Endothelial cell of umbilical vein (primary cell): ENCODE data around the gene ZMPSTE24. TPM values are rescaled to one million over a fixed set of nuclear protein-coding genes. Genes with fewer than 3 reads are reported as not detected.

Experiments used
- BruUV-seq: library from RNA; stranded (reverse); fragments of 400-500 nt; replicated peaks from 2 replicates; lab custom pipeline; 2021; lab: Mats Ljungman, UMichigan
- CTCF ChIA-PET: fragments of 300-600, 350-600 bp; sonication (Branson Sonifier 250); formaldehyde crosslinking; loops from one replicate; lab custom pipeline; 2021; ENCODE audit warnings: antibody characterized with exemption, inconsistent platforms; lab: Charles Lee
- POLR2A ChIA-PET: fragments of 300-600, 350-600 bp; sonication (Branson Sonifier 250); formaldehyde crosslinking; loops from one replicate; lab custom pipeline; 2021; ENCODE audit warnings: antibody characterized with exemption, inconsistent platforms; lab: Charles Lee
- DNase-seq: peaks from one replicate; pipeline ENCODE4 v3.0.0-alpha.2; 2011; ENCODE audit warnings: low read depth, low spot score
- FAIRE-seq: peaks from 2 replicates; lab custom pipeline; 2011; peaks lifted over from hg19 to GRCh38; lab: Jason Lieb, UNC
- H2AFZ ChIP-seq: 2 replicates; pipeline ENCODE4 v1.6.0; 2012; ENCODE audit warnings: low read depth, low read length, control low read depth, inconsistent platforms
- H3K27ac ChIP-seq: 2 replicates; pipeline ENCODE4 v1.5.1; 2011; ENCODE audit warnings: low read depth, mild to moderate bottlenecking, control low read depth, low read length, moderate library complexity; ENCODE audit not compliant: insufficient read depth
- H3K27me3 ChIP-seq, 2 experiments: 2 replicates each; pipeline versions ENCODE4 v1.6.0 to v1.6.1; 2011; ENCODE audit warnings: low read length in 2 of 2, mixed read lengths in 1 of 2; ENCODE audit not compliant: control insufficient read depth in 2 of 2, insufficient read depth in 2 of 2
- H3K36me3 ChIP-seq, 2 experiments: 2 replicates in 1 of 2; 3 replicates in 1 of 2; pipeline ENCODE4 v1.5.1; 2011; ENCODE audit warnings: low read length in 2 of 2, mild to moderate bottlenecking in 1 of 2, moderate library complexity in 1 of 2; ENCODE audit not compliant: control insufficient read depth in 2 of 2, insufficient read depth in 2 of 2; ENCODE audit errors: extremely low read depth in 1 of 2
- H3K4me1 ChIP-seq: 3 replicates; pipeline ENCODE4 v1.5.1; 2011; ENCODE audit warnings: mild to moderate bottlenecking, low read length; ENCODE audit not compliant: control insufficient read depth, insufficient read depth; ENCODE audit errors: extremely low read depth
- H3K4me2 ChIP-seq: 2 replicates; pipeline ENCODE4 v1.6.1; 2011; ENCODE audit warnings: low read length, control low read depth, mixed read lengths; ENCODE audit not compliant: insufficient read depth
- H3K4me3 ChIP-seq, 3 experiments: fragments of 200-600 bp in 1 of 3; sonication (generic), shearing (Covaris generic) in 1 of 3; replicated peaks in 1 of 3; 2 replicates each; pipeline ENCODE4 v1.5.1; 2011 to 2016; ENCODE audit warnings: control low read depth in 3 of 3, low read length in 3 of 3, mild to moderate bottlenecking in 2 of 3, inconsistent platforms in 1 of 3, low read depth in 1 of 3, moderate library complexity in 1 of 3; ENCODE audit not compliant: insufficient read depth in 1 of 3
- H3K79me2 ChIP-seq: 2 replicates; pipeline ENCODE4 v1.6.0; 2012; ENCODE audit warnings: low read length, inconsistent platforms; ENCODE audit not compliant: control insufficient read depth, insufficient read depth
- H3K9ac ChIP-seq: replicated peaks from 2 replicates; pipeline ENCODE3; 2011; ENCODE audit warnings: low read length, control low read depth; ENCODE audit not compliant: insufficient read depth; ENCODE audit errors: extremely low read depth
- H3K9me1 ChIP-seq: replicated peaks from 3 replicates; pipeline ENCODE4 v1.6.0; 2011; ENCODE audit warnings: mild to moderate bottlenecking, low read length; ENCODE audit not compliant: control insufficient read depth, insufficient read depth; ENCODE audit errors: extremely low read depth
- H3K9me3 ChIP-seq: replicated peaks from 2 replicates; pipeline ENCODE4 v1.5.1; 2012; ENCODE audit warnings: low read length, inconsistent platforms; ENCODE audit not compliant: control insufficient read depth, insufficient read depth
- H4K20me1 ChIP-seq: replicated peaks from 2 replicates; pipeline ENCODE3; 2011; ENCODE audit warnings: mild to moderate bottlenecking, low read length; ENCODE audit not compliant: control insufficient read depth, insufficient read depth; ENCODE audit errors: extremely low read depth
- CTCF ChIP-seq, 2 donors: IDR thresholded peaks; 1 replicate in 1 of 2; 2 replicates in 1 of 2; pipeline ENCODE4 v1.5.1; 2011; ENCODE audit warnings: low read length in 2 of 2, mild to moderate bottlenecking in 2 of 2, moderate library complexity in 2 of 2, control low read depth in 1 of 2, inconsistent platforms in 1 of 2, low read depth in 1 of 2; ENCODE audit not compliant: insufficient read depth in 1 of 2; ENCODE audit errors: extremely low read depth in 1 of 2
- FOS ChIP-seq: IDR thresholded peaks from 2 replicates; pipeline ENCODE4 v1.6.1; 2011; ENCODE audit warnings: mild to moderate bottlenecking, low read length, moderate library complexity, borderline replicate concordance; ENCODE audit not compliant: insufficient read depth
- GATA2 ChIP-seq: IDR thresholded peaks from 2 replicates; pipeline ENCODE4 v1.7.0; 2011; ENCODE audit warnings: low read depth, mild to moderate bottlenecking, moderate library complexity, mixed read lengths, low read length; ENCODE audit not compliant: insufficient read length, insufficient read depth
- JUN ChIP-seq: IDR thresholded peaks from 2 replicates; pipeline ENCODE4 v1.6.1; 2011; ENCODE audit warnings: borderline replicate concordance, low read depth; ENCODE audit not compliant: insufficient read length, insufficient read depth
- MYC ChIP-seq: IDR thresholded peaks from one replicate; pipeline ENCODE4 v1.6.1; 2011; ENCODE audit warnings: mild to moderate bottlenecking, low read depth, low read length
- POLR2A ChIP-seq: IDR thresholded peaks from 2 replicates; pipeline ENCODE4 v1.6.1; 2012; ENCODE audit warnings: low read depth, mild to moderate bottlenecking, control low read depth, low read length
- POLR2AphosphoS5 ChIP-seq: IDR thresholded peaks from 2 replicates; pipeline ENCODE4 v1.6.1; 2012; ENCODE audit warnings: low read depth, mild to moderate bottlenecking, control low read depth, low read length, moderate library complexity; ENCODE audit not compliant: insufficient read depth
- dilution Hi-C: fragments of 300-500 bp; cut with MboI; formaldehyde crosslinking; loops from one replicate; pipeline ENCODE4 v1.15.0; 2019; ENCODE audit warnings: low sequenced_read_pairs; ENCODE audit not compliant: extremely low pct_ligation_motif_present
- intact Hi-C: fragments of 100-400 bp; cut with micrococcal nuclease; formaldehyde crosslinking; loops from one replicate; pipeline ENCODE4 v1.10.0; 2022
- polyA plus RNA-seq, 4 experiments: library from polyadenylated mRNA; depleted of rRNA in 3 of 4; stranded (reverse) in 3 of 4; unstranded in 1 of 4; fragments of >200 nt; gene quantifications; 2 replicates each; pipeline versions ENCODE4 v1.2.1 to v1.2.3, GENCODE V29; 2011 to 2012; ENCODE audit warnings: missing spikeins in 1 of 4
- total RNA-seq: library from RNA; stranded (reverse); gene quantifications from 2 replicates; pipeline ENCODE4 v1.2.3, GENCODE V29; 2021

The ZMPSTE24 gene
- total and polyA plus RNA-seq, 2 donors (not counting 3 experiments of a cell fraction or from before 2014, with no cell fraction given), result 16.9 to 44.7 TPM

GRCh38 chr1:40241362-40241761 lies 16.7 kb upstream of the ZMPSTE24 start:
- DNase-seq (no peak), FAIRE-seq (no peak)
- POLR2A ChIA-PET, result no interaction called here
- no TSS peak for BruUV-seq
- H4K20me1 ChIP-seq, result no peaks in the 10 kb centered on the region
- H3K9me3 ChIP-seq, result no peaks in the 10 kb centered on the region
- H3K9me1 ChIP-seq, result no peaks in the 10 kb centered on the region
- dilution Hi-C loops, result no loop called here
- H3K36me3 ChIP-seq, result peaks cover 2 to 8% of the 10 kb centered on the region in 2 experiments
- H3K4me3 ChIP-seq, result no peak overlapping the region
- CTCF ChIA-PET, result interaction anchor here (0.7 to 1.9 kb wide), 4 partner anchors 10 to 97 kb away, joined by 4 to 6 read pairs (median 5); no protein-coding TSS in a partner anchor
- no peaks in the 10 kb centered on the region for H3K27me3 ChIP-seq
- peaks cover 16% of the 10 kb centered on the region for H3K4me1 ChIP-seq
- H2AFZ ChIP-seq, result no peak overlapping the region
- H3K27ac ChIP-seq, result no peak overlapping the region
- no peaks in the 10 kb centered on the region for H3K79me2 ChIP-seq
- no peak overlapping the region for H3K9ac ChIP-seq
- TF ChIP-seq JUN (peak; percentile 2), CTCF (IDR thresholded peaks at IDR 0.05; ENCODE audit: extremely low read depth in 1 of 2, insufficient read depth in 1 of 2, low read depth in 1 of 2, low read length in 2 of 2) (no peak)
- H3K4me2 ChIP-seq, result no peak overlapping the region
- intact Hi-C loops, result no loop called here

- dilution Hi-C loops (no loop called here), intact Hi-C loops (no loop called here)
- Histone ChIP-seq H2AFZ (no peak overlapping the region), H3K79me2 (no peaks in the 10 kb centered on the region), H3K36me3 (peaks cover 0 to 1% of the 10 kb centered on the region in 2 experiments), H4K20me1 (no peaks in the 10 kb centered on the region), H3K9me1 (no peaks in the 10 kb centered on the region), H3K9me3 (no peaks in the 10 kb centered on the region), H3K9ac (no peak overlapping the region), H3K4me1 (peaks cover 22% of the 10 kb centered on the region), H3K4me3 (no peak overlapping the region), H3K4me2 (no peak overlapping the region), H3K27ac (peak overlapping the region; percentile 28), H3K27me3 (no peaks in the 10 kb centered on the region)
- DNase-seq (peak; percentile 90), FAIRE-seq (peak; percentile 56)
- TF ChIP-seq POLR2A (no peak), FOS (no peak), MYC (no peak), POLR2AphosphoS5 (no peak), GATA2 (peak; percentile 37)
- ChIA-PET CTCF (interaction anchor here (0.5 to 1.9 kb wide), 4 partner anchors 9 to 207 kb away, joined by 3 to 6 read pairs (median 4); no protein-coding TSS in a partner anchor), POLR2A (interaction anchor here (0.6 kb wide), 1 partner anchor 144 kb away, joined by 6 read pairs; no protein-coding TSS in a partner anchor)
- no TSS peak for BruUV-seq
These were observed 14.7 kb upstream of the ZMPSTE24 start for GRCh38 chr1:40243351-40243750.
